Lung (tissue), 12 donors: ENCODE measurements around the gene BCL2. TPM values are rescaled to one million over a fixed set of nuclear protein-coding genes. Genes with fewer than 3 reads are reported as not detected.

ENCODE experiments used
- ATAC-seq: fragments of 200-7000 bp; cut with Tn5 transposase; one replicate; pipeline ENCODE4 v1.9.1; 2020; ENCODE audit warnings: moderate number of reproducible peaks; ENCODE audit not compliant: insufficient read depth, low FRiP score
- DNase-seq, 3 donors: peaks; one replicate each; pipeline ENCODE4 v3.0.0-alpha.2; 2013 to 2017
- H3K27ac ChIP-seq, 2 donors: one replicate each; pipeline ENCODE4 v1.5.1; 2013; ENCODE audit warnings: mild to moderate bottlenecking in 2 of 2, moderate library complexity in 2 of 2, control low read depth in 1 of 2, inconsistent platforms in 1 of 2, low read depth in 1 of 2, low read length in 1 of 2
- H3K27me3 ChIP-seq, 3 donors: one replicate each; pipeline ENCODE4 v1.5.1; 2013; ENCODE audit warnings: low read length in 2 of 3; ENCODE audit not compliant: control insufficient read depth in 3 of 3, insufficient read depth in 3 of 3
- H3K36me3 ChIP-seq, 4 donors: one replicate each; pipeline ENCODE4 v1.5.1; 2013; ENCODE audit warnings: low read length in 4 of 4, mild to moderate bottlenecking in 1 of 4, moderate library complexity in 1 of 4; ENCODE audit not compliant: control insufficient read depth in 4 of 4, insufficient read depth in 4 of 4
- H3K4me1 ChIP-seq, 5 donors: one replicate each; pipeline ENCODE4 v1.5.1; 2013; ENCODE audit warnings: low read length in 5 of 5, mild to moderate bottlenecking in 2 of 5, moderate library complexity in 1 of 5; ENCODE audit not compliant: control insufficient read depth in 5 of 5, insufficient read depth in 5 of 5
- H3K4me3 ChIP-seq: one replicate; pipeline ENCODE4 v1.5.1; 2013; ENCODE audit warnings: mild to moderate bottlenecking, control low read depth, moderate library complexity
- H3K9ac ChIP-seq, 2 donors: one replicate each; pipeline ENCODE4 v1.5.1; 2013; ENCODE audit warnings: low read length in 2 of 2, control low read depth in 1 of 2; ENCODE audit not compliant: insufficient read depth in 1 of 2
- H3K9me3 ChIP-seq, 4 donors: one replicate each; pipeline ENCODE4 v1.5.1; 2013; ENCODE audit warnings: low read length in 3 of 4, mild to moderate bottlenecking in 1 of 4, moderate library complexity in 1 of 4; ENCODE audit not compliant: control insufficient read depth in 4 of 4, insufficient read depth in 3 of 4
- whole genome bisulfite sequencing, 2 donors: extraction: QIAGEN DNeasy Blood & Tissue Kit; methylation state at CpG; one replicate each; pipeline ENCODE4 v1.1.7; 2013; 5-methylcytosine and 5-hydroxymethylcytosine counted together
- polyA plus RNA-seq, 2 donors: library from polyadenylated mRNA; stranded (reverse); fragments of 200-250 nt; gene quantifications; one replicate each; pipeline ENCODE4 v1.2.1, GENCODE V29; 2013
- total RNA-seq, 2 donors: library from RNA; depleted of rRNA in 1 of 2; stranded (reverse); fragments of >200 nt in 1 of 2; gene quantifications; one replicate each; pipeline ENCODE4 v1.2.1, GENCODE V29; 2014 to 2021
- TF ChIP-seq, protein P1 (sequence below): IDR thresholded peaks from 2 replicates; pipeline ENCODE4 v1.5.1; 2012; ENCODE audit warnings: mild to moderate bottlenecking; ENCODE audit errors: control extremely low read depth, extremely low read depth
- donor health status: control.
- donor health status: control.
- donor health status: Bipolar disorder and iron deficiency.
- donor health status: healthy.
- donor health status: DM: yes; HTN: yes; CAD: no.

BCL2 gene
- total and polyA plus RNA-seq, 4 donors: 1.5 to 30.9 (median 5.3) TPM

DNA sequence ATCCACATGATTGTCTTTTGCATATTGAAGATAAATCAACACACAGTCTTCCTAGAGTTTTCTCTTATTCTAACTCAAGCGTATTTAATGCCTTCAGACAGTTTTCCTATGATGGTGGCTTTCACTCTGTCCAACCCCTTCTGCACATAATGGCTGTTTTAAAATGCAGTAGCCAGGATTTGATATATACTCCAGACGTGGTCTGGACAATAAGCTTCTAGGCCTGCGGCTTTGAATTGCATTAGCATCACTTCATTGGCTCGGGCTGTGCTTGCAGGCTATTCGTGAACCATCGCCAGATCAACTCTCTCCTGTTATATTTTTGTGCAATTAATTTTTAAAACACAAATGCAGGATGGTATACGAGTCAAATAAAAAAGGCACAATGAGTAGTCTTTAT lies 235.3 kb downstream of the BCL2 start:
- ATAC-seq (no peak), DNase-seq (no peak)
- TF ChIP-seq, protein P1, sequence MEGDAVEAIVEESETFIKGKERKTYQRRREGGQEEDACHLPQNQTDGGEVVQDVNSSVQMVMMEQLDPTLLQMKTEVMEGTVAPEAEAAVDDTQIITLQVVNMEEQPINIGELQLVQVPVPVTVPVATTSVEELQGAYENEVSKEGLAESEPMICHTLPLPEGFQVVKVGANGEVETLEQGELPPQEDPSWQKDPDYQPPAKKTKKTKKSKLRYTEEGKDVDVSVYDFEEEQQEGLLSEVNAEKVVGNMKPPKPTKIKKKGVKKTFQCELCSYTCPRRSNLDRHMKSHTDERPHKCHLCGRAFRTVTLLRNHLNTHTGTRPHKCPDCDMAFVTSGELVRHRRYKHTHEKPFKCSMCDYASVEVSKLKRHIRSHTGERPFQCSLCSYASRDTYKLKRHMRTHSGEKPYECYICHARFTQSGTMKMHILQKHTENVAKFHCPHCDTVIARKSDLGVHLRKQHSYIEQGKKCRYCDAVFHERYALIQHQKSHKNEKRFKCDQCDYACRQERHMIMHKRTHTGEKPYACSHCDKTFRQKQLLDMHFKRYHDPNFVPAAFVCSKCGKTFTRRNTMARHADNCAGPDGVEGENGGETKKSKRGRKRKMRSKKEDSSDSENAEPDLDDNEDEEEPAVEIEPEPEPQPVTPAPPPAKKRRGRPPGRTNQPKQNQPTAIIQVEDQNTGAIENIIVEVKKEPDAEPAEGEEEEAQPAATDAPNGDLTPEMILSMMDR: no peak
- Histone ChIP-seq H3K9me3 (peaks cover 0 to 1% (median 0%) of the 10 kb centered on the region in 4 donors), H3K27me3 (no peaks in the 10 kb centered on the region), H3K9ac (no peak overlapping the region), H3K4me1 (no peaks in the 10 kb centered on the region), H3K36me3 (no peaks in the 10 kb centered on the region), H3K27ac (no peak overlapping the region), H3K4me3 (no peak overlapping the region)
- 94 to 96% methylated on average over 7 of the region's 7 CpGs for WGBS, 2 donors

DNA sequence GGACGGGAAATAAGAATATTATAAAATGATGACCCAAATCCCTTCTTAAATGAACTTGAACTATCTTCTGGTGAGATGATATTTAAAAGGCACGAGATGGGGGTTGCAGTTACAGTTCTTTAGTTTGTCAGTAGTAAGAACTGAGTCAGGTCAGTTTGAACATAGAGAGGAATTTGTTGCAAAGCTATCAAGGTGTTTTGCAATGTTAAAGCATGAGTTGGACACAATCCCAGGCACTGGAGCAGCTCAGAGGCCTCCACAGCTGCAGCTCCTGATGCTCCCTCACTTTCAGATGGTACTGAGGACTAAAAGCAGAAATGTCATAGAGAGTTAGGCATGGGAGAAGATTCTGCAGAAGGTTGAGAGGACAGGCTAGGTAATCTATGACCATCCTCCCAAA lies 236.0 kb downstream of the BCL2 start:
- Histone ChIP-seq H3K4me3 (no peak overlapping the region), H3K27ac (no peak overlapping the region), H3K27me3 (no peaks in the 10 kb centered on the region), H3K36me3 (no peaks in the 10 kb centered on the region), H3K9me3 (peaks cover 0 to 1% (median 0%) of the 10 kb centered on the region in 4 donors), H3K9ac (no peak overlapping the region), H3K4me1 (no peaks in the 10 kb centered on the region)
- 80 to 86% methylated on average over 2 of the region's 2 CpGs for WGBS, 2 donors
- TF ChIP-seq, protein P1: no peak
- DNase-seq (no peak), ATAC-seq (no peak)

DNA sequence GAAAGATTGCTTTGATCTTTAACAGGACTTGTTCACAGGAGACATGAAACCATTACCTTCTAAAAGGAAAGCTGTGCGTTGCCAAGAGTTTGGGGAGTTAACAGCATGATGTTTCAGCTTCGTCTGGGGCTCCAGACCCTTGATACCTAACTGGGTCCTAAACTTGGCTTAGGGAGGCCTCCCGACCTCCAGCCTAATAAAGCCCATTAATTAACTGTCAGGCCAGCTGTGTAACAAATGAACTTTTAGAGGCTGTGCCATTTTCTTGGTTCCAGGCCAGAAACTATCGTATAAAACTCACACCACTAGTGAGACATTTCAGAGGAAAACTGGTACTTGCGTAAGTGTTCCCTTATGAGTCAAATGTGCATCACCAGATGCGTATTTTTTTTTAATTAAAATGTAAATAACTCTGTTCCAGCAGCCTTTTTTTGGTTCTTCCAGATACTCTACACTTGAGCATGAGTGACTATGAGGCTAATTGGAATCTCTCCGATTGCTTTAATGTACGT lies 236.5 kb downstream of the BCL2 start:
- TF ChIP-seq, protein P1: no peak
- WGBS, 2 donors: 81 to 87% methylated on average over 8 of the region's 8 CpGs
- H3K9me3 ChIP-seq: peaks cover 0 to 1% (median 0%) of the 10 kb centered on the region in 4 donors
- ATAC-seq (no peak), DNase-seq (no peak)
- H3K4me3 ChIP-seq: no peak overlapping the region
- no peak overlapping the region for H3K27ac ChIP-seq
- no peaks in the 10 kb centered on the region for H3K36me3 ChIP-seq
- H3K4me1 ChIP-seq: no peaks in the 10 kb centered on the region
- H3K9ac ChIP-seq: no peak overlapping the region
- no peaks in the 10 kb centered on the region for H3K27me3 ChIP-seq

DNA sequence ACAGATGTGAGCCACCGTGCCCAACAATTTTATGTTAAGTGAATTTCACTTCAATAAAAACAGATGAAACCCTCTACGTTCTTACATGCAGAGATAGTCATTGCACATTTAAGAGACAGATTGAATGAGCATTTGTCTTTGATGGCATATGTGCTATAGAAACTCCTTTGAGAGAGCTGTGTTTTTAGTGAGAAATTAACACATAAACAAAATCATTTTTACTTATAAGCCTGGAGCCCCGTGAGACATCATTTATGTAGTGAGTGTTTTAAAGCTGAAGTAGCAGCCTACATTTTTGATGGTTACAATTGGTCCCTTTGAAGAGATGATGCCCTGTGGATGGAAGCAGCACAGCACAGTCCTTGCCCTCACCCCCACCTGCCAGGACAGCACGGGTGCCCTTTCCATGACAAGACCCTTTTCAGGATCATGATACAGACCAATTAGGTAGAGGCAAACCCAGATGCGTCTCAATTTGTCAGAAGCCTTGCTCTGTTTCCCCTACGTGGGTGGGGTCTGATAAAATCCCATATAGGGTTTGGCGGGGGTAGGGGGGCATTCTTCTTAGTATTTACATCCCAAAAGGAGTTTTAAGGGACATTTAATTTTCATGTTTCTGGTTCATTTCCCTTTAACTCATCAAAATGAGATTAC lies 237.1 kb downstream of the BCL2 start:
- no peaks in the 10 kb centered on the region for H3K4me1 ChIP-seq
- WGBS, 2 donors: 85 to 90% methylated on average over 7 of the region's 7 CpGs

More for the DNA sequence above, 237.1 kb downstream of the BCL2 start:
- DNase-seq (no peak), ATAC-seq (no peak)
- H3K27me3 ChIP-seq: no peaks in the 10 kb centered on the region
- no peak overlapping the region for H3K4me3 ChIP-seq
- no peak overlapping the region for H3K9ac ChIP-seq
- H3K9me3 ChIP-seq: peaks cover 0 to 1% (median 0%) of the 10 kb centered on the region in 4 donors
- TF ChIP-seq, protein P1: no peak
- no peaks in the 10 kb centered on the region for H3K36me3 ChIP-seq
- no peak overlapping the region for H3K27ac ChIP-seq
